ENCODE measurements around the gene ANGPTL8.

ANGPTL8 gene

DNA sequence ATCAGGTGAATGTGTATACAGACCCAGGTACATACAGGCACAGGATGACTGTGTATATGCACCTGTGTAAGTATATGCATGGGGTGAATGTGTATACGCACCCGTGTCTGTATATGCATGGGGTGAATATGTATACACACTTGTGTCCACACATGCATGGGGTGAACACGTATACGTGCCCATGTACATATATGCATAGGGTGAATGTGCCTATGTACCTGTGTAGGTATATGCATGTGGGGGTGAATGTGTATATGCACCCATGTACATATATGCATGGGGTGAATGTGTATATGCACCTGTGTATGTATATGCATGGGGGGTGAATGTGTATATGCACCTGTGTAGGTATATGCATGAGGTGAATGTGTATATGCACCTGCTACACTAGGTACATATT lies 6.9 kb upstream of the ANGPTL8 start:
- peaks cover 20% of the 10 kb centered on the region for H3K4me1 ChIP-seq (ENCODE audit: insufficient read depth, insufficient read length)
- H3K9ac ChIP-seq (ENCODE audit: insufficient read length, low read depth) = no peak overlapping the region
- no peak for TF ChIP-seq YY1 (IDR thresholded peaks at IDR 0.05; ENCODE audit: insufficient read depth, insufficient read length)
- TF ChIP-seq ZNF274 (IDR thresholded peaks at IDR 0.05; ENCODE audit: low read depth, low read length) = no peak
- TF ChIP-seq SUZ12 (IDR thresholded peaks at IDR 0.05; ENCODE audit: extremely low read depth, insufficient read depth, insufficient read length) = no peak
- no peak overlapping the region for H3K4me3 ChIP-seq (ENCODE audit: insufficient read length, low read depth)
- peaks cover 39% of the 10 kb centered on the region for H3K36me3 ChIP-seq (ENCODE audit: insufficient read depth, insufficient read length, low read length)
- H3K27me3 ChIP-seq (ENCODE audit: insufficient read depth, insufficient read length) = no peaks in the 10 kb centered on the region
- DNase-seq (ENCODE audit: low read depth, low spot score) = no peak
- no peaks in the 10 kb centered on the region for H3K9me3 ChIP-seq (ENCODE audit: insufficient read depth, low read length)

DNA sequence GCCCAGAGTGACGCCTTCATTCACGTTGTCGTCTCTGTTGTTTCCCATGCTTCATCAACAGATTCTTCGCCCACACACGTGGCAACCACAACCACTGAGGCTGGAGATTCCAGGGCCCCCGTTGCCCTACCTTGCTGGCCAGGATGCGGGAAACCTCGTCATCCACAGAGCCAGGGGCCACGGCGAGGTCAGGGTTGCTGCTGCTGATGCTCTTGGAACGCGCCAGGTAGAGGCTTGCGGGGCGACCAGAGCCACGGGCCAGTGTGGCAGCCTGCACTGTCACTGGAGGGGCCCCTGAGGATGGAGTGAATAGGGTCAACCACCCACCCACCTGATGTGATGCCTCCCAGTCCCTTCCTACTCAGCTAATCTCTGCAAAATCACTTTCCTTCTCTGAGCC lies 6.3 kb upstream of the ANGPTL8 start:
- DNase-seq (ENCODE audit: low read depth, low spot score) = no peak
- no peaks in the 10 kb centered on the region for H3K27me3 ChIP-seq (ENCODE audit: insufficient read depth, insufficient read length)
- no peaks in the 10 kb centered on the region for H3K9me3 ChIP-seq (ENCODE audit: insufficient read depth, low read length)
- no peak overlapping the region for H3K4me3 ChIP-seq (ENCODE audit: insufficient read length, low read depth)
- no peak overlapping the region for H3K9ac ChIP-seq (ENCODE audit: insufficient read length, low read depth)
- no peak for TF ChIP-seq ZNF274 (IDR thresholded peaks at IDR 0.05; ENCODE audit: low read depth, low read length)
- no peak for TF ChIP-seq SUZ12 (IDR thresholded peaks at IDR 0.05; ENCODE audit: extremely low read depth, insufficient read depth, insufficient read length)
- no peak for TF ChIP-seq YY1 (IDR thresholded peaks at IDR 0.05; ENCODE audit: insufficient read depth, insufficient read length)
- H3K4me1 ChIP-seq (ENCODE audit: insufficient read depth, insufficient read length) = peaks cover 19% of the 10 kb centered on the region
- H3K36me3 ChIP-seq (ENCODE audit: insufficient read depth, insufficient read length, low read length) = peaks cover 44% of the 10 kb centered on the region

DNA sequence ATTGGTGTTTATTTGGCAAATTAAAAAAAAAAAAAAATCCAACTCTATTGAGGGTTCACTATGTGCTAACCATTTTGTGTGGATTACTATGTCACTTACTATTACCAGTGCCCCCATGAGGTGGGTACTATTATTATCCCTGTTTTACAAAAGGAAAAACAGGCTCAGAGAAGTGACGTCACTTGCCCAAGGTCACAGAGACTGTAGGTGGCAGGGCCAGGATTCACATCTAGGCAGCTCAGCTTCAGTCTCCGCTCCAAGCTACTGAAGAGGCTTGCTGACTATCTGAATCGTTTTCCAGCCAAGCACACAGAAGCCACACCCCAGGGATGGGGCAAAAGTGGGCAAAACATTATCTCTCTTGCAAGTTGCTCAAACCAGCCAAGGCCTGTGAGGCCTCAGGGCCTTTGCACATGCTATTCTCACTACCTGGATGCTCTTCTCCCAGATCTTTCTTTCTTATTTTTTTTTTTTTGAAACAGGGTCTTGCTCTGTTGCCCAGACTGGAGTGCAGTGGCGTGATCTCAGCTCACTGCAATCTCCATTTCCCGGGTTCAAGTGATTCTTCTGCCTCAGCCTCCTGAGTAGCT lies 4.8 kb upstream of the ANGPTL8 start:
- Histone ChIP-seq H3K9me3 (ENCODE audit: insufficient read depth, low read length) (no peaks in the 10 kb centered on the region), H3K4me3 (ENCODE audit: insufficient read length, low read depth) (no peak overlapping the region), H3K27me3 (ENCODE audit: insufficient read depth, insufficient read length) (no peaks in the 10 kb centered on the region), H3K9ac (ENCODE audit: insufficient read length, low read depth) (no peak overlapping the region), H3K4me1 (ENCODE audit: insufficient read depth, insufficient read length) (peaks cover 10% of the 10 kb centered on the region), H3K36me3 (ENCODE audit: insufficient read depth, insufficient read length, low read length) (peaks cover 59% of the 10 kb centered on the region)
- TF ChIP-seq SUZ12 (IDR thresholded peaks at IDR 0.05; ENCODE audit: extremely low read depth, insufficient read depth, insufficient read length) (no peak), ZNF274 (IDR thresholded peaks at IDR 0.05; ENCODE audit: low read depth, low read length) (no peak), YY1 (IDR thresholded peaks at IDR 0.05; ENCODE audit: insufficient read depth, insufficient read length) (no peak)
- no peak for DNase-seq (ENCODE audit: low read depth, low spot score)

GRCh38 chr19:11236324-11237301 lies 2.8 kb upstream of the ANGPTL8 start:
- peaks cover 14% of the 10 kb centered on the region for H3K4me1 ChIP-seq (ENCODE audit: insufficient read depth, insufficient read length)
- DNase-seq (ENCODE audit: low read depth, low spot score) = no peak
- TF ChIP-seq ZNF274 (IDR thresholded peaks at IDR 0.05; ENCODE audit: low read depth, low read length) = no peak
- TF ChIP-seq YY1 (IDR thresholded peaks at IDR 0.05; ENCODE audit: insufficient read depth, insufficient read length) = no peak
- no peak for TF ChIP-seq SUZ12 (IDR thresholded peaks at IDR 0.05; ENCODE audit: extremely low read depth, insufficient read depth, insufficient read length)
- H3K9ac ChIP-seq (ENCODE audit: insufficient read length, low read depth) = peak overlapping the region; percentile 44
- H3K4me3 ChIP-seq (ENCODE audit: insufficient read length, low read depth) = no peak overlapping the region
- no peaks in the 10 kb centered on the region for H3K27me3 ChIP-seq (ENCODE audit: insufficient read depth, insufficient read length)
- H3K9me3 ChIP-seq (ENCODE audit: insufficient read depth, low read length) = no peaks in the 10 kb centered on the region
- peaks cover 55% of the 10 kb centered on the region for H3K36me3 ChIP-seq (ENCODE audit: insufficient read depth, insufficient read length, low read length)

DNA sequence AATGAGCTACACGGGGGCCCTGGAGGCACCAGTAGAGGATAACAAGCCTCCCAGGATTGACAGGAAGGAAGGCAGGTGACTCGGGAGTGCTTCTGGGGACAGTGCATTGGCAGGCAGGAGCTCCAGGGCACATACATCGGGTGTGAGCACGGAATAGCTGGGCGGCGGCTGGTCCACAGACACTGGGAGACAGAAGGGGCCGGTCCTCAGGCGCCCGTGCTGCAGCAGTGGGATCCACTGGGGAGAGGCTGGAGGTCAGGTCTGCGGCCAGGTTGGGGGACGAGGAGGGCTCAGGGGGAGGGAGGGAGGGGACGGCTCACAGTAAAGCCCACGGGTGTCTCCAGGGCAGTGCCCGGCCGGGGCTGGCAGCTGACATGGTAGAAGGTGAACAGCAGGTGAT lies 2.1 kb upstream of the ANGPTL8 start:
- H3K9ac ChIP-seq (ENCODE audit: insufficient read length, low read depth) = peak overlapping the region; percentile 44
- TF ChIP-seq ZNF274 (IDR thresholded peaks at IDR 0.05; ENCODE audit: low read depth, low read length) = no peak
- no peak for TF ChIP-seq YY1 (IDR thresholded peaks at IDR 0.05; ENCODE audit: insufficient read depth, insufficient read length)
- no peak for TF ChIP-seq SUZ12 (IDR thresholded peaks at IDR 0.05; ENCODE audit: extremely low read depth, insufficient read depth, insufficient read length)
- no peaks in the 10 kb centered on the region for H3K9me3 ChIP-seq (ENCODE audit: insufficient read depth, low read length)
- no peak overlapping the region for H3K4me3 ChIP-seq (ENCODE audit: insufficient read length, low read depth)
- no peaks in the 10 kb centered on the region for H3K27me3 ChIP-seq (ENCODE audit: insufficient read depth, insufficient read length)
- peaks cover 16% of the 10 kb centered on the region for H3K4me1 ChIP-seq (ENCODE audit: insufficient read depth, insufficient read length)
- H3K36me3 ChIP-seq (ENCODE audit: insufficient read depth, insufficient read length, low read length) = peaks cover 51% of the 10 kb centered on the region
- DNase-seq (ENCODE audit: low read depth, low spot score) = no peak

DNA sequence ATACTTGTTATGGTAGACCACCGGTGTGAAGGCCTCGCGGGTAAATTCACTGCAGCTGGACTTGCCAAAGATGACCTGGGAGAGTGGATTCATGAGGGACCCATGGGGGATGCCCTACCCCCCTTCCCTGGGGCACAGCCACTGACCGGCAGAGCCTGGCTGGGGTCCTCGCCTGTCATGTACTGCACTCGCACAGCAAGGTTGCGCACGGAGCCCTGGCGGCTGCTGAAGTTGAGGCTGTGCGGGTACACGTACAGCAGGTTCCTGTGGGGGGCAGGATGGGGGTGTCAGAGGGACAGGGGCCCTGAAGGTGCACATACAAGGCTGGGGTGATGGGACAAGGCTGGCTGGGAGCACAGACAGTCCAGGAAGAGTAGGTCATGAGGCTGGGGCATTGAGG lies 1.4 kb upstream of the ANGPTL8 start:
- peaks cover 18% of the 10 kb centered on the region for H3K4me1 ChIP-seq (ENCODE audit: insufficient read depth, insufficient read length)
- peaks cover 49% of the 10 kb centered on the region for H3K36me3 ChIP-seq (ENCODE audit: insufficient read depth, insufficient read length, low read length)
- H3K27me3 ChIP-seq (ENCODE audit: insufficient read depth, insufficient read length) = no peaks in the 10 kb centered on the region
- H3K9ac ChIP-seq (ENCODE audit: insufficient read length, low read depth) = no peak overlapping the region
- H3K4me3 ChIP-seq (ENCODE audit: insufficient read length, low read depth) = no peak overlapping the region
- DNase-seq (ENCODE audit: low read depth, low spot score) = no peak
- H3K9me3 ChIP-seq (ENCODE audit: insufficient read depth, low read length) = no peaks in the 10 kb centered on the region
- TF ChIP-seq YY1 (IDR thresholded peaks at IDR 0.05; ENCODE audit: insufficient read depth, insufficient read length) = no peak
- no peak for TF ChIP-seq SUZ12 (IDR thresholded peaks at IDR 0.05; ENCODE audit: extremely low read depth, insufficient read depth, insufficient read length)
- no peak for TF ChIP-seq ZNF274 (IDR thresholded peaks at IDR 0.05; ENCODE audit: low read depth, low read length)

DNA sequence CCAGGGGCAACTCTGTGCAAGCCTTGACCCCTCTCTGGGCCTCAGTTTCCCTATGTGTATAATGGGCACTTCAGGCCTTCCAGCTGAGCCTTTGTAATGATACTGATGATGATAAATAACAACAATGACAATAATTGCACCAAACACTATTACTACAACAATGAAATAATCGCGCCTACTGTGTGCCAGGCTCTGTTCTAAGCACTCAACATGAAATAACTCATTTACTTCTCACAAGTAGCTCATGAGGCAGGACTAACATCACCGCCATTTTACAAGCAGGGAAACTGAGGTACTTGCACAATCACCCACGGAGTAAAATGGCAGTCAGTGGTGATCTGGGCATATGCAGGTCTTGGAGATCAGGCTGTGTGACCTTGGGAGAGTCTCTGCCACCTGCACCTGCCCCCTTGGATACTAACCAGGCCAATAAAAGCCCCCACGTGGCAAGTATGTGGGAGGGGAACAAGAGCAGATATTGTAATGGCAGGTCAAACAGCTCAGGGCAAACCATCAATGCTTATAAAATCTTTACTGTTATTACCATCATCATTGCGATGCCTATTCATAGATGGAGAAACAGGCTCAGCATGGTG lies 540 bp upstream of the ANGPTL8 start:
- Histone ChIP-seq H3K36me3 (ENCODE audit: insufficient read depth, insufficient read length, low read length) (peaks cover 47% of the 10 kb centered on the region), H3K27me3 (ENCODE audit: insufficient read depth, insufficient read length) (no peaks in the 10 kb centered on the region), H3K9me3 (ENCODE audit: insufficient read depth, low read length) (no peaks in the 10 kb centered on the region), H3K4me3 (ENCODE audit: insufficient read length, low read depth) (no peak overlapping the region), H3K9ac (ENCODE audit: insufficient read length, low read depth) (no peak overlapping the region), H3K4me1 (ENCODE audit: insufficient read depth, insufficient read length) (peaks cover 23% of the 10 kb centered on the region)
- no peak for DNase-seq (ENCODE audit: low read depth, low spot score)
- no peak for TF ChIP-seq SUZ12 (IDR thresholded peaks at IDR 0.05; ENCODE audit: extremely low read depth, insufficient read depth, insufficient read length)
- no peak for TF ChIP-seq ZNF274 (IDR thresholded peaks at IDR 0.05; ENCODE audit: low read depth, low read length)

All from NT2/D1 (cell line).